GM23338 (cell line): ENCODE data around the gene IMMP2L.

ENCODE experiments used
- CTCF ChIP-seq, 2 experiments: fragments of 200-600 bp in 1 of 2; sonication (generic) in 1 of 2; conservative IDR thresholded peaks; 2 replicates each; pipeline versions ENCODE4 v1.5.1 to v1.6.1; 2016 to 2017; ENCODE audit warnings: antibody characterized with exemption in 2 of 2, low read depth in 2 of 2, mild to moderate bottlenecking in 2 of 2, moderate library complexity in 1 of 2
- POLR2AphosphoS5 ChIP-seq: IDR thresholded peaks from 2 replicates; pipeline ENCODE4 v1.6.1; 2016; ENCODE audit warnings: antibody characterized with exemption, low read depth

- TF ChIP-seq CTCF (conservative IDR thresholded peaks at IDR 0.05; ENCODE audit: low read depth in 2 of 2) = no peak
- no peak for TF ChIP-seq POLR2AphosphoS5
Observed at GRCh38 chr7:111607621-111608020, 45.3 kb upstream of the IMMP2L start.
